HUES48 (cell line): Measurements from ENCODE around the gene ARL15.

Experiments used
- H3K27ac ChIP-seq: one replicate; pipeline ENCODE4 v1.7.0; 2013; ENCODE audit warnings: low read depth, low read length, inconsistent platforms
- H3K27me3 ChIP-seq: 2 replicates; pipeline ENCODE4 v1.6.1; 2013; ENCODE audit warnings: mild to moderate bottlenecking, low read length; ENCODE audit not compliant: control insufficient read depth, insufficient read depth
- H3K36me3 ChIP-seq: 2 replicates; pipeline ENCODE4 v1.6.1; 2013; ENCODE audit warnings: low read length; ENCODE audit not compliant: control insufficient read depth, insufficient read depth
- H3K4me1 ChIP-seq: 2 replicates; pipeline ENCODE4 v1.6.1; 2013; ENCODE audit warnings: mild to moderate bottlenecking, low read length; ENCODE audit not compliant: control insufficient read depth, insufficient read depth
- H3K4me3 ChIP-seq: 2 replicates; pipeline ENCODE4 v1.5.1; 2013; ENCODE audit warnings: mild to moderate bottlenecking, low read depth, low read length
- H3K9ac ChIP-seq: 2 replicates; pipeline ENCODE4 v1.6.1; 2013; ENCODE audit warnings: mild to moderate bottlenecking, low read depth, low read length, moderate library complexity
- H3K9me3 ChIP-seq: 2 replicates; pipeline ENCODE4 v1.6.1; 2013; ENCODE audit warnings: low read length; ENCODE audit not compliant: control insufficient read depth, insufficient read depth

ARL15 gene

DNA sequence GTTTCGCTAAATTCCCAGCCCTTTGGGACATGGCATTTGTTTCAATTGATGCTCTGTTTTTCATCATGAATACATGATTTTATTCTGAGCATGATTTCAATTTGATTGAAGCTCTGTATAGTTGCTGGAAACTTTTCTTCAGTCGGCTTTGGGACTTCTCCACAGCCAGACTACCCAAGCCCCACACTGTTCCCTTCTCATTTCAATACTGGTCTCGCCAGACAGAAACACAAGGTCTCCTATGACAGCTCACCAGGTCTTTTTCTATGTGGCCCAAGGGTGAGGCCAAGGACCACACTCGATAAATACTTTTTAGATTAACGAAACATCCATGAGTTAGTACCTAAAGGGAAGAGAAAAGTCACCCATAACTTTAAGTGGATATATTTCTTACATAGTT, 132.2 kb downstream of the ARL15 start:
- Histone ChIP-seq H3K9ac (no peak overlapping the region), H3K27ac (no peak overlapping the region), H3K36me3 (no peaks in the 10 kb centered on the region), H3K9me3 (no peaks in the 10 kb centered on the region), H3K27me3 (no peaks in the 10 kb centered on the region), H3K4me3 (no peak overlapping the region), H3K4me1 (peaks cover 16% of the 10 kb centered on the region)

DNA sequence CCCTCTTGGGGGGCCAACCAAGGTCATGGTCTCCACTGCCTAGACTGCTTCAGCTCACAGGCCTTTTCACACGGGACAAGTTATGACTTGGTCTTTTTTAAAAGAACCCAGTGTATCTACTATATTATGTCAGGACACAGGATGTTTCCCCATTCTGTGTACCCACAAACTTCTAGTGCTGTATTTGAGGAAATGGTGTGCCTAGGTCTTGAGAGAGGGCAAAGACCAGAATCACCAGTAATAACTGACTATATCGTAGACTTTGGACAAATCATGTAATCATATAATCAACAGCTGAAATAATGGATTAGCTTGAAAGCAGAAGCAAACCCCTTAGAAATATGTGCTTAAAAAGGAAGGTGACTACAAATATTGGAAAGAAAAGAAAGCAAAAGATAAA, 133.3 kb downstream of the ARL15 start:
- H3K9ac ChIP-seq, result no peak overlapping the region
- no peaks in the 10 kb centered on the region for H3K27me3 ChIP-seq
- no peaks in the 10 kb centered on the region for H3K9me3 ChIP-seq
- peaks cover 16% of the 10 kb centered on the region for H3K4me1 ChIP-seq
- no peak overlapping the region for H3K27ac ChIP-seq
- H3K36me3 ChIP-seq, result no peaks in the 10 kb centered on the region
- no peak overlapping the region for H3K4me3 ChIP-seq

- no peaks in the 10 kb centered on the region for H3K36me3 ChIP-seq
- no peaks in the 10 kb centered on the region for H3K9me3 ChIP-seq
- no peaks in the 10 kb centered on the region for H3K27me3 ChIP-seq
- H3K4me1 ChIP-seq, result peaks cover 14% of the 10 kb centered on the region
- H3K27ac ChIP-seq, result no peak overlapping the region
- H3K9ac ChIP-seq, result no peak overlapping the region
- H3K4me3 ChIP-seq, result no peak overlapping the region
Observed at GRCh38 chr5:54176066-54176830, 134.1 kb downstream of the ARL15 start.

DNA sequence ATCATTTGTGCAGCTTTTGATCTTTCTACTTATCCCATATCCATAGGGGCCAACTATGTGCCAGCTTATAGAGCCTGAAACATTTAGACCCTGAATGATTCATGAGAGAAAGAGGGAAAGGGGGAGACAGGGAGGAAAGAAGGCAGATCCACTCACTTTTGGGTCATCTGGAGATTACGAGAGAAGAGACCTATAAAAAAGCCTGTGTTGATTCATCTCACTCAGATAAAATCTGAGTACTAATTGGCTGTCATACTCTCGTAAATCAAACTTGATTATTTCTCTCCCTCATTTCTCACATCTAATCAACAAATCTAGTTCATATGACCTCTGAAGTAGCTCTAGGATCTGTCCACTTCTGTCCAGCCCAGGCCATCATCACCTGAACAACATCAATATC, 137.1 kb downstream of the ARL15 start:
- no peaks in the 10 kb centered on the region for H3K4me1 ChIP-seq

GRCh38 chr5:54171645-54172384, 138.6 kb downstream of the ARL15 start:
- H3K9me3 ChIP-seq, result no peaks in the 10 kb centered on the region
- no peak overlapping the region for H3K27ac ChIP-seq
- no peaks in the 10 kb centered on the region for H3K36me3 ChIP-seq
- no peaks in the 10 kb centered on the region for H3K27me3 ChIP-seq
- no peak overlapping the region for H3K9ac ChIP-seq
- H3K4me3 ChIP-seq, result no peak overlapping the region
- no peaks in the 10 kb centered on the region for H3K4me1 ChIP-seq

More for the DNA sequence above, 137.1 kb downstream of the ARL15 start:
- Histone ChIP-seq H3K9me3 (no peaks in the 10 kb centered on the region), H3K4me3 (no peak overlapping the region), H3K9ac (no peak overlapping the region), H3K27me3 (no peaks in the 10 kb centered on the region), H3K36me3 (no peaks in the 10 kb centered on the region), H3K27ac (no peak overlapping the region)

DNA sequence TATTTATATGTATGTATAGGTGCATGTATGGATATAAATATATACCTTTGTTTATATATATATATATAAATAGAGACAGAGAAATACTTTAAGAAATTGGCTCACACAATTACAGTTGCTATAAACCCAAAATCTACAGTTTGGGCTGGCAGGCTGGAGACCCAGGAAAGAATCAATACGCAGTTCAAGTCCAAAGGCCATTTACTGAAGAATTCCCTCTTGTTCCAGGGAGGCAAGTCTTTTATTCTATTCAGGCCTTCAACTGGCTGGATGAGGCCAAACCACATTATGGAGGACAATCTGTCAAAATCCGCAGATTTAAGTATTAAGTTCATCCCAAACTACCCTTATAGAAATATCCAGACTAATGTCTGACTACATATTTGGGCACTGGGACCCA, 144.7 kb downstream of the ARL15 start:
- H3K36me3 ChIP-seq, result no peaks in the 10 kb centered on the region
- no peak overlapping the region for H3K9ac ChIP-seq
- no peaks in the 10 kb centered on the region for H3K9me3 ChIP-seq
- H3K4me1 ChIP-seq, result no peaks in the 10 kb centered on the region
- no peak overlapping the region for H3K4me3 ChIP-seq
- no peaks in the 10 kb centered on the region for H3K27me3 ChIP-seq
- no peak overlapping the region for H3K27ac ChIP-seq

DNA sequence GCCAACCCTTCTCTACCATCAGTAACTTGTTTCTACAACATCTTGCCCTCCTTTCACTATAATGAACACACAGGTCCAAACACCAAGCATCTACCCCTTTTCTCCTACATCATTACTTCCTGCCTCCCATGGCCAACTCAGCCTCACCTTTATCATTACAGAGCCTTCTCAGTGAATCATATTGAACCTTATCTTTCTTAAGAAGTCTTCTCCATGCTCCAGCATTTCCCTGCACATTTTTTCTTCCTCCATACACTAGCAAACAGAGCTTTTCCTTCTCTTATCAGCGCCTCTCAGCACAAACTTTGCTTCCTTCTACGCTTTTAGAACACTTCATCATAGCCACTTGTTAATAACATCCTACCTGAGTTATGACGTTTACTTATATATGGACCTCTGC, 148.2 kb downstream of the ARL15 start:
- H3K27ac ChIP-seq, result no peak overlapping the region
- H3K9me3 ChIP-seq, result no peaks in the 10 kb centered on the region
- H3K4me1 ChIP-seq, result no peaks in the 10 kb centered on the region
- H3K4me3 ChIP-seq, result no peak overlapping the region
- no peaks in the 10 kb centered on the region for H3K36me3 ChIP-seq
- no peak overlapping the region for H3K9ac ChIP-seq
- H3K27me3 ChIP-seq, result no peaks in the 10 kb centered on the region

DNA sequence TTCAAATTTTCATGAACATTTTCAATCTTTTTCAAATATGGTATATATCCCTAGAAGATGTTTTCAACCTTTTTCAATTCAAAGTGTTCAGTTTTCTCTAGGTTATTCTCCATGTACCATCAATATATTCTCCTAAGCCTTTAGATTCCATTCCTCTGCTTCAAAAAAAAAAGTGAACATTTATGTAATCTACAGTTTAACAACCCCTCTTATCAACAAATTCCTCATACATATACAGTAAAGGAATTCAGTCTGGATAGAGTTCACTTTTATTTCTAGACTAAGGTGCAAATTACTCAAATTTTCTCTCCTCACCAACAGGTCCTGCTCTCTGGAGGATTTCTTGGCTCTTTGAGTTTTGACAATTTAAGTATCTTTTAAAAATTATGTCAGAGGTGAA, 150.0 kb downstream of the ARL15 start:
- Histone ChIP-seq H3K27ac (no peak overlapping the region), H3K4me3 (no peak overlapping the region), H3K27me3 (no peaks in the 10 kb centered on the region), H3K4me1 (no peaks in the 10 kb centered on the region), H3K36me3 (no peaks in the 10 kb centered on the region), H3K9ac (no peak overlapping the region), H3K9me3 (no peaks in the 10 kb centered on the region)

GRCh38 chr5:54159893-54160195, 150.5 kb downstream of the ARL15 start:
- H3K4me3 ChIP-seq, result no peak overlapping the region
- no peak overlapping the region for H3K9ac ChIP-seq
- no peaks in the 10 kb centered on the region for H3K9me3 ChIP-seq
- no peaks in the 10 kb centered on the region for H3K4me1 ChIP-seq
- no peaks in the 10 kb centered on the region for H3K36me3 ChIP-seq
- no peaks in the 10 kb centered on the region for H3K27me3 ChIP-seq
- H3K27ac ChIP-seq, result no peak overlapping the region

GRCh38 chr5:54159153-54159892, 151.1 kb downstream of the ARL15 start:
- Histone ChIP-seq H3K27me3 (no peaks in the 10 kb centered on the region), H3K9ac (no peak overlapping the region), H3K4me1 (no peaks in the 10 kb centered on the region), H3K9me3 (no peaks in the 10 kb centered on the region), H3K27ac (no peak overlapping the region), H3K36me3 (no peaks in the 10 kb centered on the region), H3K4me3 (no peak overlapping the region)

DNA sequence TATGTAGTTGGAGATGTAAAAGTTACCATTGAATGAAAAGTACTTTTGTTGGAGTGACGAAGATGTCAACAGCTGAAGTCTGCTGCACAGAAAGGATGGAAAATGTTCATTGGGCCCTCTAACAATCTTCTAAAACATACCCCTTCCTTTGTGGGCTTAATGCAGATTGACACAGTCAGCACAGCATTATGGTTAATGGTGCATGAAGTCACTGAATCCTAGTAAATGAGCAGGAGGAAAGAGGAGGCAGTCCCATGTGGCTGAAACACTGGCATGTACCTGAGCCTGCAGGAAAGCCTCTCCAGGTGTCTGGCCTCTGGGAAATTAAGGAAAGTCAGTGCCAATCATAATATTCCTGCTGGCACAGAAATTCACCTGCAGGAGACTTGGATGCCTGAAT, 153.8 kb downstream of the ARL15 start:
- Histone ChIP-seq H3K27ac (no peak overlapping the region), H3K36me3 (no peaks in the 10 kb centered on the region), H3K9me3 (no peaks in the 10 kb centered on the region), H3K27me3 (no peaks in the 10 kb centered on the region), H3K4me1 (no peaks in the 10 kb centered on the region), H3K4me3 (no peak overlapping the region), H3K9ac (no peak overlapping the region)
